LNCaP clone FGC (cell line): ENCODE results near the gene GSTM5.
"Not testable (repeated sequence)": the region's sequence is repeated elsewhere in the genome, so short reads cannot be mapped to it uniquely, and the experiment has no call there.

Source experiments
- DNase-seq: peaks from one replicate; pipeline ENCODE4 v3.0.0-alpha.2; 2011; ENCODE audit warnings: low read depth
- H3K4me3 ChIP-seq: 2 replicates; pipeline ENCODE4 v1.5.1; 2011; ENCODE audit warnings: mild to moderate bottlenecking, low read depth, low read length, control low read depth
- TF ChIP-seq, protein P1 (sequence below): IDR thresholded peaks from 2 replicates; pipeline ENCODE4 v1.5.1; 2012; ENCODE audit warnings: mild to moderate bottlenecking; ENCODE audit not compliant: control insufficient read depth, insufficient read depth; ENCODE audit errors: extremely low read depth

Gene GSTM5

DNA sequence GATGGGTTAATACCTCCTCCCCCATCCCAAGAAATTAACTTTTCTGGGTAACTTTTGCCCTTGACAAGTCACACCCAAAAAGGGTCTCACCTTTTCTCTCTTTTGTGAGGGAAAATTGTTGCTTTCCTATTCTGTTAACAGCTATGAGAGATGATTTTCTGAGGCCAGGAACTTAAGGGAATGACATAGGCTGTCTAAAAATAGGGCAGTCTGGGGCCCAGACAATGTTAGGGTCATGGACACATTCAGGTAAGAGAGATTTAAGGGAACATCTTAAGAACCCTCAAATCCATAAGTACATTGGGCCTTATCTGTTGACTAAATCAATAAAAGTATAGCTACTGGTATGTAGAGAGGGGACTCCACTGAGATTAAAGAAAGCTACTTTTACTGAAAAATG is 37.2 kb downstream of the GSTM5 start:
- TF ChIP-seq, protein P1, sequence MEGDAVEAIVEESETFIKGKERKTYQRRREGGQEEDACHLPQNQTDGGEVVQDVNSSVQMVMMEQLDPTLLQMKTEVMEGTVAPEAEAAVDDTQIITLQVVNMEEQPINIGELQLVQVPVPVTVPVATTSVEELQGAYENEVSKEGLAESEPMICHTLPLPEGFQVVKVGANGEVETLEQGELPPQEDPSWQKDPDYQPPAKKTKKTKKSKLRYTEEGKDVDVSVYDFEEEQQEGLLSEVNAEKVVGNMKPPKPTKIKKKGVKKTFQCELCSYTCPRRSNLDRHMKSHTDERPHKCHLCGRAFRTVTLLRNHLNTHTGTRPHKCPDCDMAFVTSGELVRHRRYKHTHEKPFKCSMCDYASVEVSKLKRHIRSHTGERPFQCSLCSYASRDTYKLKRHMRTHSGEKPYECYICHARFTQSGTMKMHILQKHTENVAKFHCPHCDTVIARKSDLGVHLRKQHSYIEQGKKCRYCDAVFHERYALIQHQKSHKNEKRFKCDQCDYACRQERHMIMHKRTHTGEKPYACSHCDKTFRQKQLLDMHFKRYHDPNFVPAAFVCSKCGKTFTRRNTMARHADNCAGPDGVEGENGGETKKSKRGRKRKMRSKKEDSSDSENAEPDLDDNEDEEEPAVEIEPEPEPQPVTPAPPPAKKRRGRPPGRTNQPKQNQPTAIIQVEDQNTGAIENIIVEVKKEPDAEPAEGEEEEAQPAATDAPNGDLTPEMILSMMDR: no peak
- H3K4me3 ChIP-seq: no peak overlapping the region
- DNase-seq: no peak

DNA sequence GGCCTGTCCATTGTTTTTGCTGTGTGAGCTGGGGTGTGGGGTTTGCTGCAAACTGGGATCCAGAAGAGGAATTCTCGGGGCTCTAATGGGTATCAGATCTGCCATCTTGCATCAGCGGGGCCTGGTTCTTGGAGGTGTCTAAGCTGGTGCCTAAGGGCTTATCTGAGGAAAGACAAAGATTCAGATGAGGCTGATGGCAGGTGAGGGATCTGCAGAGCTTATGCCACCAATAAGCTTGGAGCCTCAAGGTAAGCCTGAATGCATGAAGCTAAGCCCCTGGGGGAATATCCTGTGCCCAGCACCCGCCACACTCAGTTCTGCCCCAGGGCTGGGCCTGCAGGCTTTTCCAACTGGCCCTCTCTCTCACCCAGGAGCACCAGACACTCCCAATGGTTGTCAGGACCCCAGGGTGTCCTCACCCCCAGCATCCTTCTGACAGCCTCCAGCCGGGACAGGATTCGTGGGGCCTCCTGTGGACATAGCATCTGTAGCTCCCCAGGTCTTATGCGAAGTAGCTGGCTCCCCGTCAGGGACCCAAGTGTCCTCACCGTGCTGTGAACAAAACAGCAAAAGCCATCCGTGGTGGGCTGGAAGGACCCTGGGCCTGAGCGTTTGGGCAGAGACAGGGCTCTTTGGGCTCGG is 38.3 kb downstream of the GSTM5 start:
- TF ChIP-seq, protein P1: no peak
- DNase-seq: no peak
- H3K4me3 ChIP-seq: no peak overlapping the region

DNA sequence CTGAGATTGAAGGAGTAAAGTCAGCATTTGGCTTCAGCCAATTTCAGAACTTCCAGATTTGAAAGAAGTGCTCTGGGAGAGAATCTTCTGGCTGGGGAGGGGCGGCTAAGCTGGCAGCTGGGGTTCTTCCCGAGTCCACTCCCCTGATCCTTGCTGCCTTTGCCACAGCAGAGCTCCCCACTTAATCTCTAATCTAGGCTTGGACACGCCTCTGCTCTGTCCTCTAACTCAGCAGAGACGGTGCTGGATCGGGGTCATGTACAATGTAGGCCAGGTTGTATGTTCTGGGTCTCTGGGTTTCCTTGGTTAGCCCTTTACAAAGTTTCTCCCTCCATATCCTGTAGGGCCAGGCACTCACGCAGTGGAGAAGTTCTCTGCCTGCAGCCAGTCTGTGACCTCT is 38.9 kb downstream of the GSTM5 start:
- TF ChIP-seq, protein P1: no peak
- H3K4me3 ChIP-seq: no peak overlapping the region
- DNase-seq: no peak

DNA sequence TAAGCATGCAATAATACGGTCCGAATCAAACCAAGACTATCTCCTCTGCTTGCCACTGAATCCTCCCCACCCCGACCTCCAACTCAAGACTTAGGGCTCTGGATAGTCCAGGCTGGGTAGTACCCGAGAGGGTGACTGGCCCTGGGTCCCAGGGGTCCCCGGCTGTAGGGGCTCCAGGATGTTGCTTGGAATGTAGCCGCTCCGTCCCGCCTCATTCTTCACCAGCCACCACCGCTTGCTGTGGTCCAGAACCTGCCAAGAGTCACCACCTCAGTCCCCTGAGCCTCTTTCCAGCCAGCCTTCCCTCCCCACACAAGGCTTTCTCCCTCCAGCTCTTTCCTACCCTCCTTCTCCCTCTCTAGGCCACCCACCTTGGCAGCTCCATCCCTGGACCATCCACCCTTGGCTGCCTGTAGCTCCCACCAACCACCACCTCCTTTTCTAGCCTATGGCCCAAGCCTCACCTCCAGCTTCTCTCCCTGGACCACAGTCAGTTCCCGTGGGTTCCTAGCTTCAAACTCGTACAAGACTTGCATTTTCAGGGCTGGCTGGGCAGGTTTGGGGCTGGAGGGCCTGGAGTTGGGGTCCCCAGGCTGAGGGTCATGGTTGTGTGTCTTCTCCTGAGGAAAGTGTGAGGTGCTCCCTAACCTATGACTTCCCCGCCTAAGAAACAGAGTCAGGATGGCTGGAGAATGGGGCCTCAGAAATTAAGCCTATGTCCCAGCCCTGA is 39.6 kb downstream of the GSTM5 start:
- H3K4me3 ChIP-seq: no peak overlapping the region
- DNase-seq: no peak
- TF ChIP-seq, protein P1: no peak

DNA sequence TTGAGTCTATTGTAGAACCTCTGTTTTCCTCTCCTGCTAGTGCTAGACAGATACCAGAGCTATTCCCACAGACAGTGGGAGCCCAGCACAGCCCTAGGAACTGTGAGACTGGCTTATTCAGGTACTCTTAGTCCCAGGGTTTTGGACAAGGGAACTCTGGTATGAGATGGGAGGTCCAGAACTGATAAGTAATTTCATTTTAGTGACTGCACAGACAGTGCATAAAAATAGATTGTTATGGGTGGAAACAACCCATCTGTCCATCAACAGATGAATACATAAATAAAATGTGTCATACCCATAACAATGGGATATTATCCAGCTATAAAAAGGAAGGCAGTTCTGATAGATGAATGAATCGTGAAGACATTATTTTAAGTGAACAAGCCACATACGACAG is 42.7 kb downstream of the GSTM5 start:
- TF ChIP-seq, protein P1: no peak
- no peak for DNase-seq
- H3K4me3 ChIP-seq: no peak overlapping the region

DNA sequence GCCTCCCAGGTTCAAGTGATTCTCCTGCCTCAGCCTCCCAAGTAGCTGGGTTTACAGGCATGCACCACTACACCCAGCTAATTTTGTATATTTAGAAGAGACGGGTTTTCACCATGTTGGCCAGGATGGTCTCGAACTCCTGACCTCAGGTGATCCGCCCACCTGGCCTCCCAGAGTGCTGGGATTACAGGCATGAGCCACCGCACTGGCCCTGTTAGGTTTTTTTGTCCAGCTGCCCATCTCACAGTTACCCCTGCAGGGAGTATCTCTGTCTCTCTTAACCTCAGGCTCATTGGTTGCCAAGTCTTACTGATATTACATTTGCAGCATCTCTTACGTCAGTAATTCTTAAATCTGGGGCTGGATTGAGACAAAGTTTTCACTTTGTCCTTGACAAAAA is 44.3 kb downstream of the GSTM5 start:
- H3K4me3 ChIP-seq, DNase-seq: not testable (repeated sequence)

DNA sequence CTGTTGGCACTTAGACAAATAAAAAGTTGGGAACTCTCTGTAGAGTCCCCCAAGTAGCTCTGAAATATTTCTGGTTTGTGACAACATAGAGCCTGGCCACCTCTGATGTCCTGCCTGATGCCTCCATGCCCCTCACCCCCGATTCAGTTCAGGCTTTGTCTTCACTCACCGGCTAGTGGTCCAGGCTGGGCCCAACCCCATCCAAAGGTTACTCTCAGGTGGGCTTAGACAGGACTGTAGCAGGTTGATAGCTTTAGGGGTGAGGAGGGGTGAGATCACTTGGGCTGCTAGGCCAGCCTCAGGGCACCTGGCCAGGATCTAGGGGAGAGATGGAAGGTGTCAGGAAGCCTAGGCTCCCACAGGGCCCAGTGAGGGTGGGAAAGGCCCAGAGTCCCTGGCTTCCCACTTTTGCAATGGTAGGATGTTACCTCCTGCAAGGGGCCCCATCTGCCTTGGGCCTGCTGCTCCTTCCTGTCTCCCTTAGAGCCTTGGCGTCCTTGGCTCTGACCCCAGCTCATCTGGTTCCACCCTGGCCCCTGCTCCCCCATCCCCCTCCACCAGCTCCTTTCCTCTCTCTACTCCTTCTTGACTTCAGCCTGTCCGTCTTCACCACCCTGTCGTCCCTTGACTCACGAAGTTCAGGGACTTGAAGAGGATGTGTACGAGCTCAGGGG is 44.9 kb downstream of the GSTM5 start:
- no peak for DNase-seq
- TF ChIP-seq, protein P1: no peak
- H3K4me3 ChIP-seq: no peak overlapping the region
